H1 (cell line): ENCODE data around the gene ADAM23. TPM values are rescaled to one million over a fixed set of nuclear protein-coding genes. Genes with fewer than 3 reads are reported as not detected.

Source experiments
- BCL11A ChIP-seq, 2 experiments: IDR thresholded peaks; one replicate each; pipeline ENCODE4 v1.6.1; 2011; ENCODE audit warnings: low read depth in 2 of 2, low read length in 2 of 2, mild to moderate bottlenecking in 2 of 2
- CREB1 ChIP-seq: IDR thresholded peaks from 2 replicates; pipeline ENCODE4 v1.6.1; 2012; ENCODE audit warnings: inconsistent platforms
- EZH2 ChIP-seq: fragments of 200-600 bp; sonication (generic); IDR thresholded peaks from 2 replicates; pipeline ENCODE4 v1.7.1; 2012; ENCODE audit warnings: low read depth, mild to moderate bottlenecking, moderate library complexity, low read length, inconsistent platforms; ENCODE audit not compliant: severe bottlenecking
- JUND ChIP-seq: IDR thresholded peaks from 2 replicates; pipeline ENCODE4 v1.6.1; 2011; ENCODE audit warnings: mild to moderate bottlenecking, improper control_type of control experiment, low read length
- NANOG ChIP-seq: IDR thresholded peaks from 2 replicates; pipeline ENCODE4 v1.6.1; 2011; ENCODE audit warnings: low read length, low read depth, mild to moderate bottlenecking, inconsistent platforms; ENCODE audit not compliant: insufficient read depth, poor library complexity, severe bottlenecking
- polyA plus RNA-seq, 7 experiments: library from polyadenylated mRNA; depleted of rRNA in 3 of 7; stranded (reverse) in 5 of 7; unstranded in 2 of 7; fragments of >200 nt in 5 of 7; fragments of 200-250 nt in 2 of 7; gene quantifications; 1 replicate in 5 of 7; 2 replicates in 1 of 7; 4 replicates in 1 of 7; pipeline versions ENCODE4 v1.2.1 to v1.2.3, GENCODE V29; 2011 to 2013; ENCODE audit warnings: missing spikeins in 2 of 7, mixed read lengths in 2 of 7
- total RNA-seq: library from RNA; stranded (reverse); fragmentation: NEBNext Ultra II Directional; extraction: Animal tissue kit (Norgen Biotek cat#: 25700); gene quantifications from 2 replicates; pipeline ENCODE4 v1.2.1, GENCODE V29; 2021

Gene ADAM23
- total and polyA plus RNA-seq, 2 of the 8 experiments (the other 6 are each of a cell fraction or from before 2014, with no cell fraction given): 9.9 to 20.8 TPM

- TF ChIP-seq CREB1 (no peak), BCL11A (IDR thresholded peaks at IDR 0.05; ENCODE audit: low read depth in 2 of 2, low read length in 2 of 2) (no peak), NANOG (no peak), JUND (no peak), EZH2 (no peak)
Observed at GRCh38 chr2:206420721-206421120, 22.6 kb upstream of the ADAM23 start (continued).
